NCI-H187 (cell line): ENCODE data around the gene RPRD1B.

Experiments
- DNase-seq, 2 experiments: peaks; one replicate each; lab custom pipeline; 2025; lab: John Stamatoyannopoulos, UW

RPRD1B gene, protein sequence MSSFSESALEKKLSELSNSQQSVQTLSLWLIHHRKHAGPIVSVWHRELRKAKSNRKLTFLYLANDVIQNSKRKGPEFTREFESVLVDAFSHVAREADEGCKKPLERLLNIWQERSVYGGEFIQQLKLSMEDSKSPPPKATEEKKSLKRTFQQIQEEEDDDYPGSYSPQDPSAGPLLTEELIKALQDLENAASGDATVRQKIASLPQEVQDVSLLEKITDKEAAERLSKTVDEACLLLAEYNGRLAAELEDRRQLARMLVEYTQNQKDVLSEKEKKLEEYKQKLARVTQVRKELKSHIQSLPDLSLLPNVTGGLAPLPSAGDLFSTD

DNA sequence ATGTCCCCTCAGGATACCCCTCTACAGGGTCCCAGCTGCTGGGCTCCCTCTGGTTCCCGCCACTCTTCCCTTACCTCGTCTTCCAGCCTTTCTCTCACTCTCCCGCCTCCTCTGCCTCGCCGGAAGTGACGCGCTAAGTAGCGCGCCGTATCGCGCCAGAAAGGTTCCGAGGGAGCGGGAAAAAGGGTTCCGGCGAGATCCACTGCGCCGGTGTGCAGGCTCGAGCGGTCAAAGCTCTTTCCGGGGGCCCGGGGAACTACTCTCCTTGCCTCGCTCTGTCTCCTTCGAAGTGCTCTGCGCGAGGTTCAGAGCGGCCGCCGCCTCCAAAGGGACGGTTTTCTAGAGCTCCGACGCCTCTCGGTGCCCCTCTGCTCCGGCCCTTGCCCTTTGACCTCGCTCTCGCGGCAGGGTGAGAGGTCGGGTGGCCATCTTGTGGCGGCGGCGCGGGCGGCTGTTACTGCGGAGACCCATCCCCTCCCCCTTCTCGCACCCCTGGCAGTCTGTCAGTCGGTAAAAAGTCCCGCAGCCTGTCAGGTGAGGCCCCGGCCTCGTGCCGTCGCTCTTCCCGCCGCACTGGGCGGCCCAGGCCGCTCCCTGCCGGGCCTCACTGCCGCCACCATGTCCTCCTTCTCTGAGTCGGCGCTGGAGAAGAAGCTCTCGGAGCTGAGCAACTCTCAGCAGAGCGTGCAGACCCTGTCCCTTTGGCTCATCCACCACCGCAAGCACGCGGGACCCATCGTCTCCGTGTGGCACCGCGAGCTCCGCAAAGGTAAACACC is at the start of gene RPRD1B, which contains the start of gene TTI1:
TSS of gene RPRD1B (plus strand) at position 417 of the 778 bp plus-strand sequence. CDS start at position 619, 202 bp downstream.
TSS of gene TTI1 (minus strand) at position 127 of the 778 bp plus-strand sequence. CDS start 19,640 bp downstream, outside the sequence.
- peak; percentile 77 to 85 for DNase-seq

DNA sequence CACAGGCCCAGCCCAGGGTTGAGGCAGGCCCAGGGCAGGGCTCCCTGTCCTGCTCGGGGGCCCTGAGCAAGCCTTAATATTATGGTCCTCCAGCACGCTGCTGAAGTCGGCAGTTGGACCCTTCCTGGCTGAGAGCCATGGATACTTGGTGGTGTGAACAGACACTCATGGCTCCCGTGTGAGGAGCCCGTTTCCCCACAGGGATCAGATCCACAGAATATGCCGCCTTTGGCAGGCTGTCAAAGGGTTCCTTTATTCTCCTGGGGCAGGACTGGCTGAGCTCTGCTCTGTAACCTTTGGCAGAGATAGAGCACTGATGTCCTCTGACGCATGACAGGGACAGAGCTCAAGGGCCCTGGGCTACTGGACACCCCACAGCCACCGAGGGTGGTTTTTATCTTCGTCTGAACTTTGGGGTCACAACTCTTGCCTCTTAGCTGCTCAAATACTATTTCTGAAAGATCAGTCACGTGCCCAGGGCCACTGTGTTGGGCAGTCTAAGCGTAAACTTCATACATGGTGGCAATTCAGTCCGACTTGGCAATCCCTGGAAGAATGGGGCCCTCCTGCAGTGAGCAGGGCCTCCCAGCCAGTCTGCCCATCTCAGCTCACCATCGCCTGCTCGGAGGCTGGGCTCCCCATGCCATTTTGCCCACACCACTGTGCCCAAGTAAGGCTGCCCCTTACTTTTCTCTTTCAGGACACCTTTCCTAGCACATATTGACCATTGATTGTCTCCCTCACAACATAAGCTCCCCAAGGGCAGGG is 49.3 kb upstream of the RPRD1B start:
- no peak for DNase-seq

GRCh38 chr20:37986044-37986858 is 47.3 kb upstream of the RPRD1B start:
- no peak for DNase-seq

GRCh38 chr20:37986873-37987601 is 46.5 kb upstream of the RPRD1B start:
- DNase-seq: no peak

GRCh38 chr20:37987602-37988290 is 45.8 kb upstream of the RPRD1B start:
- no peak for DNase-seq

- no peak for DNase-seq
Observed at GRCh38 chr20:37988306-37988954, 45.1 kb upstream of the RPRD1B start.

GRCh38 chr20:37989601-37990295 is 43.8 kb upstream of the RPRD1B start:
- no peak for DNase-seq

DNA sequence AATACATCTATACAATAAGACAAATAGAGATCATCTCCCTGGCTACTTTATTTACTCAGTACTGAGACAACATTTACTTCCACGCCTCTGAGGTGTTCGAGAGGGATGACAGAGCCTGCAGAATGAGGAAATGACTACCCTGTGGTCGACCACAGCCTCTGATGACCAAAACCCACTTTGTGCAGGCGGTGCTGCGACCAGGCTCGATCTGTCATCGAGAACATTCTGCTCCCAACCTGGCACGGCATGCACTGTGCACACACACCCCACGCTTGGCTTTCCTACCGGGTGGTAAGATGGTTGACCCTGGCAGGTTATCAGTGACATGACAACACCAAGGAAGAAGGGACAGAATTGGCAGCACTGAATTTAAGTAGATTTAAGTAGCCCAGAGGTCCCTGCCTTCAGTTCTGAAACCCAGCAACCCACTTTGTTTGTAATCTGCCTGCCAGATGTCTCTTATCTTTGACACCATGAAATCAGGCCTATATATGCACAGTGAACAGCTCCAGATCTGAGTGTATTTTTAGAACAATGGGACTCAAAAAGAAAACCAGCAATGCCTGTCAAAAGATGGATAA is 42.9 kb upstream of the RPRD1B start:
- peak in 1 of 2 experiments; percentile 13 for DNase-seq

GRCh38 chr20:37991157-37991866 is 42.2 kb upstream of the RPRD1B start:
- no peak for DNase-seq

- no peak for DNase-seq
Observed at GRCh38 chr20:37991908-37992307, 41.6 kb upstream of the RPRD1B start.

DNA sequence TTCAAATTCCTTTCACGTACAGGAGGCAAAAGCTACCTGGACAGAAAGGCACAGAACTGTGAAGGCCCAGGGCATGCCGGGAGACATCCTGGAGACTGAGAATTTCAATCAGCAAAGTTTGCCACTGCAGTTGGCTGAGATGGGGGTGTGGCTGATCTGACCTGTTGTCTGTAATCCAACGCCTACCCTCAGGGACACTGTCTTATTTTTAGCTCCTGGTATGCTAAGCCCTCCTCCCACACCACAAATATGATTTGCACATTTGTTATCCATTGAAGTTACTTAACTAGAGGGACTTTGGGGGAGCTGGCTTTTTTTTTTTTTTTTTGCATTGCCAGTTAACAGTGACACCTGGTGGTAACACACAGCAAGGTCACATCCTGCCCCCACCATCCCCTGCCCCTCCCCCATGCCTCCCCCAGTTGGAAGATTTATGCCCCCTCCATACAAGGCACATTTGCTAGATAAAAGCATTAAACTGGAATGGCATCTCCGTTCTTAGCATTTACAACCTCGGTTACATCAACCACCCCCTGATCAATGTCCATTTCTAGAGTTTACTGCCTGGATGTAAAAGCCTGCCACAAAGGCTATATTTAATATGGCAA is 40.6 kb upstream of the RPRD1B start:
- peak; percentile 13 to 69 for DNase-seq

GRCh38 chr20:37994512-37994911 is 39.0 kb upstream of the RPRD1B start:
- peak; percentile 28 to 55 for DNase-seq

DNA sequence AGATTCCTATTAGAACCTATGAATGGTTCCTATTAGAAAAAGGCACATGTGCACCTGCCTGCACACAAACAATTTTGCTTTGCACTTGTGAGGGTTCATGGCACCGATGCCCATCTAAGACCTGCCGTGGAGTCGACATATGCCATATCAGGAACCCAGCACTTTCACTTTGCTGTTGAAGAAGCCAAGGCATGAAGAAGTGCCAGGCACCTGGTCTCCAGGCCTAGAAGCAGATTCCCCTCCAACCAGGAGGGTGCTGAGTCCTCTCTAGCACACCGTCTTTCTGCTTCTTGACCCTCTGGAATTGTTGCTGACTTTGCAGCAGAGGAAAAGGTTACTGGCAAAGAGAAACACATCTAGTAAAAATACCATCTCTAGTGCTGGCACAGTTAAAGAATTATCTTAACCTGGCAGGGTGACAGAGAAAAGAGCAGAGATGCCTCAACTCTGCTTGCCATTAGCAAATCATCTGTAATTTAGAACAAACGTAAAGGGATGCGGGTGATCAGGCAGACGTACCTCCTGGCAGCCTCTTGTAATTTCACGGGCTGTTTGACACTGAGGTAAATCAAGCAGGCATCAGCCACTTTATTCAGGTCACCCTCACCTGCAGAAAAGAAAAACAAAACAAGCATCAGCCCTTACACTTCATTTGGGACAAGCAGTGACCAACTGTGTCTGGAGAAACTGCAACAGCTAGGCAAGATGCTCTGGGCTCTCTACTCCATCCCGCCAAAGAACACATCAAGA is 37.5 kb upstream of the RPRD1B start:
- DNase-seq: peak in 1 of 2 experiments; percentile 46

- no peak for DNase-seq
Observed at GRCh38 chr20:37997516-37997915, 36.0 kb upstream of the RPRD1B start.

DNA sequence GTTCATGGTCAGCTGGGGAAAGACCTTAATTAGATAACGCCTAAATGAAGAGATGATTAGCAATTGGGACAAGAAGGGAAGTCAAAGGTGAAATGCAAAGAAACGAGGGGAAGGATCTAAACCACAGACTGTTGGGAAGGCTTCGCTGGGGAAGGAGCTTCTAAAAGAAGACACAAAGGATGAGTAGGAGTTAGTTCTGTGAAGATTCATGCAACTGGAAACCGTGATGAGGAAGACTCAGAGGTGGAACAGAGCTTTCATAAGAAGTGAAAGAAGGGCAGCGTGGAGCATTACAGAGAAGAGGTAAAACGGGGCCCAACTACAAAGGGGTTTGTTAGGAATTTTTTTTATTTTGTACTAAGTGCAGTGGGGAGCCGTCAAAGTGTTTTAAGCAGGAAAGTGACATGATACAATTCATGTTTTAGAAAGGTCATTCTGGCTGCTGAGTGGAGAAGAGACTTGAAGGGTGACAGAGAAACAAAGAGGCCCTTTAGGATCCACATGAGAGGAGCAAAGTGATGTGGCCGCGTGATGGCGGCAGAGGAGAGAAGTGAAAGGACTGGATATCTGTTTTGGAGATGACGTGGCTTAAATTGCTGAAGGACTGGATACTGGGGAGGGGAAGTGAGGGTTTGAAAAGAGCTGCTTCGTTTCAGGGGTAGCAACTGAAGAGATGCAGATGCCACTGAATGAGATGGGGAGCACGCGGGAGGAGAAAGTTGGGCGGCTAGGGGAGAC is 33.9 kb upstream of the RPRD1B start:
- no peak for DNase-seq

DNA sequence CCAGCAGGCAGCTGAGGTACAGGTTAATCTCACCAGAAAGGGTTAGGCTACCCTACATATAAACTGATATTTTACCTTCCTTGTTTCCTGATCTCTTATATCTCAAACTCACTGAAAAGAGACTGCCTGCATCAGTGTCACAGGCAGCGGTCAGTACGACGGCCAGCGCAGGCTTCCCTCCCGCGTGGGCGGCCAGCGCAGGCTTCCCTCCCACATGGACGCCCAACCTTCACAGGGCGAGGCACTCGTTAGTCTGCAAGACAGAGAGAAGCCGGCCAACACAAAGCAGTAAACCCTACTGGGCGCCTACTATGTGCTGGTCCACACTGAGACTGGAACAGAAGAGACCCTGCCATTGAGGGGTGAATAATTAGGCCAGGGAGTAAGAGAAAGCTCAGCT is 33.3 kb upstream of the RPRD1B start:
- no peak for DNase-seq
